Measurements from ENCODE around the gene RPRD1A. TPM values are rescaled to one million over a fixed set of nuclear protein-coding genes. Genes with fewer than 3 reads are reported as not detected.

RPRD1A gene
- total and polyA plus RNA-seq, 4 donors, result 11.8 to 29.5 (median 16.6) TPM

GRCh38 chr18:35983818-35984217 is 83.5 kb downstream of the RPRD1A start:
- H3K4me1 ChIP-seq (ENCODE audit: control insufficient read depth in 4 of 4, insufficient read depth in 4 of 4, low read length in 3 of 4), result no peaks in the 10 kb centered on the region
- DNase-seq (ENCODE audit: low spot score), result no peak
- no peak overlapping the region for H3K9ac ChIP-seq (ENCODE audit: low read depth in 1 of 2, low read length in 2 of 2)
- H3K36me3 ChIP-seq (ENCODE audit: control insufficient read depth in 4 of 4, insufficient read depth in 3 of 4, low read depth in 1 of 4, low read length in 3 of 4), result peaks cover 5 to 24% (median 15%) of the 10 kb centered on the region in 4 donors
- H3K27me3 ChIP-seq (ENCODE audit: control insufficient read depth in 4 of 4, insufficient read depth in 4 of 4, low read length in 3 of 4), result no peaks in the 10 kb centered on the region
- TF ChIP-seq HNF4G (IDR thresholded peaks at IDR 0.05), result no peak
- TF ChIP-seq CTCF (IDR thresholded peaks at IDR 0.05; ENCODE audit: low read depth, low read length, missing input control), result no peak
- no peak for TF ChIP-seq RXRA (IDR thresholded peaks at IDR 0.05)
- TF ChIP-seq YY1 (IDR thresholded peaks at IDR 0.05), result no peak
- TF ChIP-seq ZBTB33 (IDR thresholded peaks at IDR 0.05), result no peak
- TF ChIP-seq FOXA2 (IDR thresholded peaks at IDR 0.05), result no peak
- no peak for TF ChIP-seq GABPA (IDR thresholded peaks at IDR 0.05 in 1 of 2, conservative IDR thresholded peaks at IDR 0.05 in 1 of 2)
- no peak for TF ChIP-seq EGR1 (IDR thresholded peaks at IDR 0.05; ENCODE audit: low read depth in 2 of 2)
- TF ChIP-seq ATF3 (IDR thresholded peaks at IDR 0.05), result no peak
- TF ChIP-seq REST (IDR thresholded peaks at IDR 0.05), result no peak
- no peak for TF ChIP-seq MAX (IDR thresholded peaks at IDR 0.05)
- TF ChIP-seq FOXA1 (IDR thresholded peaks at IDR 0.05), result no peak
- no peak for TF ChIP-seq RAD21 (IDR thresholded peaks at IDR 0.05)
- TF ChIP-seq JUND (IDR thresholded peaks at IDR 0.05), result no peak
- no peak overlapping the region for H3K27ac ChIP-seq (ENCODE audit: low read depth in 1 of 2, low read length in 2 of 2)
- H3K4me3 ChIP-seq (ENCODE audit: low read depth in 1 of 3, low read length in 3 of 3), result no peak overlapping the region
- no peaks in the 10 kb centered on the region for H3K9me3 ChIP-seq (ENCODE audit: control insufficient read depth in 4 of 4, low read length in 3 of 4)
- 98% methylated on average over 5 of the region's 5 CpGs for WGBS

- H3K36me3 ChIP-seq (ENCODE audit: control insufficient read depth in 4 of 4, insufficient read depth in 3 of 4, low read depth in 1 of 4, low read length in 3 of 4), result peaks cover 5 to 29% (median 19%) of the 10 kb centered on the region in 4 donors
- no peak overlapping the region for H3K27ac ChIP-seq (ENCODE audit: low read depth in 1 of 2, low read length in 2 of 2)
- no peak overlapping the region for H3K9ac ChIP-seq (ENCODE audit: low read depth in 1 of 2, low read length in 2 of 2)
- H3K4me1 ChIP-seq (ENCODE audit: control insufficient read depth in 4 of 4, insufficient read depth in 4 of 4, low read length in 3 of 4), result no peaks in the 10 kb centered on the region
- no peak for DNase-seq (ENCODE audit: low spot score)
- H3K4me3 ChIP-seq (ENCODE audit: low read depth in 1 of 3, low read length in 3 of 3), result no peak overlapping the region
- no peaks in the 10 kb centered on the region for H3K9me3 ChIP-seq (ENCODE audit: control insufficient read depth in 4 of 4, low read length in 3 of 4)
- no peaks in the 10 kb centered on the region for H3K27me3 ChIP-seq (ENCODE audit: control insufficient read depth in 4 of 4, insufficient read depth in 4 of 4, low read length in 3 of 4)
- TF ChIP-seq MAX (IDR thresholded peaks at IDR 0.05) (no peak), CTCF (IDR thresholded peaks at IDR 0.05; ENCODE audit: low read depth, low read length, missing input control) (no peak), ZBTB33 (IDR thresholded peaks at IDR 0.05) (no peak), YY1 (IDR thresholded peaks at IDR 0.05) (no peak), ATF3 (IDR thresholded peaks at IDR 0.05) (no peak), RAD21 (IDR thresholded peaks at IDR 0.05) (no peak), HNF4A (conservative IDR thresholded peaks at IDR 0.05) (no peak), RXRA (IDR thresholded peaks at IDR 0.05) (no peak), FOXA2 (IDR thresholded peaks at IDR 0.05) (no peak), HNF4G (IDR thresholded peaks at IDR 0.05) (no peak), NR2F2 (IDR thresholded peaks at IDR 0.05) (no peak), GABPA (IDR thresholded peaks at IDR 0.05 in 1 of 2, conservative IDR thresholded peaks at IDR 0.05 in 1 of 2) (no peak), EGR1 (IDR thresholded peaks at IDR 0.05; ENCODE audit: low read depth in 2 of 2) (no peak), FOXA1 (IDR thresholded peaks at IDR 0.05) (no peak), JUND (IDR thresholded peaks at IDR 0.05) (no peak), SP1 (IDR thresholded peaks at IDR 0.05) (no peak)
These were observed 84.2 kb downstream of the RPRD1A start for GRCh38 chr18:35983147-35983546.

All from liver (tissue), 9 donors.